Gastroesophageal sphincter (tissue), 4 donors: ENCODE measurements around the gene FCHO1. TPM values are rescaled to one million over a fixed set of nuclear protein-coding genes. Genes with fewer than 3 reads are reported as not detected.

ENCODE experiments used
- ATAC-seq: fragments of 150-250 bp; one replicate; pipeline ENCODE4 v1.9.1; 2016; ENCODE audit warnings: mild to moderate bottlenecking, moderate library complexity
- H3K27ac ChIP-seq, 4 donors: fragments of 200-600 bp; sonication (generic) in 3 of 4; 1 replicate in 3 of 4; 2 replicates in 1 of 4; pipeline ENCODE4 v1.5.1; 2016 to 2019
- H3K27me3 ChIP-seq: fragments of 200-600 bp; sonication (generic); one replicate; pipeline ENCODE4 v1.5.1; 2019
- H3K36me3 ChIP-seq, 2 donors: fragments of 200-600 bp; sonication (generic); one replicate each; pipeline ENCODE4 v1.5.1; 2019; ENCODE audit warnings: control low read depth in 1 of 2
- H3K4me1 ChIP-seq, 3 donors: fragments of 200-600 bp; sonication (generic); 1 replicate in 2 of 3; 2 replicates in 1 of 3; pipeline ENCODE4 v1.5.1; 2016 to 2019; ENCODE audit warnings: control low read depth in 2 of 3
- H3K4me3 ChIP-seq, 2 donors: fragments of 200-600 bp; sonication (generic); one replicate each; pipeline ENCODE4 v1.5.1; 2019; ENCODE audit warnings: mild to moderate bottlenecking in 1 of 2, moderate library complexity in 1 of 2
- H3K9me3 ChIP-seq, 3 donors: fragments of 200-600 bp; sonication (generic); one replicate each; pipeline ENCODE4 v1.5.1; 2017 to 2019; ENCODE audit warnings: control low read depth in 2 of 3
- EP300 ChIP-seq: sonication (generic); formaldehyde crosslinking; IDR thresholded peaks from one replicate; pipeline ENCODE4 v1.6.1; 2017; ENCODE audit warnings: antibody characterized with exemption, mild to moderate bottlenecking
- POLR2A ChIP-seq, 2 donors: fragments of 450-650 bp; IDR thresholded peaks; one replicate each; pipeline ENCODE4 v1.6.1; 2017; ENCODE audit warnings: antibody characterized with exemption in 2 of 2, mild to moderate bottlenecking in 2 of 2, moderate library complexity in 1 of 2
- POLR2AphosphoS5 ChIP-seq: sonication (generic); formaldehyde crosslinking; IDR thresholded peaks from one replicate; pipeline ENCODE4 v1.6.1; 2017; ENCODE audit warnings: antibody characterized with exemption
- whole genome bisulfite sequencing, 2 donors: methylation state at CpG; one replicate each; pipeline ENCODE4 v1.1.5; 2018; ENCODE audit warnings: low coverage in 1 of 2; 5-methylcytosine and 5-hydroxymethylcytosine counted together
- total RNA-seq, 4 donors: library from RNA; depleted of rRNA; stranded (reverse); fragments of >200 nt; gene quantifications; one replicate each; pipeline ENCODE4 v1.1.0, GENCODE V29; 2016
- TF ChIP-seq, protein P1 (sequence below), 4 experiments: fragments of 200-600 bp in 2 of 4; fragments of 450-650 bp in 2 of 4; sonication (generic) in 1 of 4; IDR thresholded peaks; one replicate each; pipeline ENCODE4 v1.5.1; 2017 to 2019; ENCODE audit warnings: antibody characterized with exemption in 4 of 4, mild to moderate bottlenecking in 2 of 4, moderate library complexity in 2 of 4

FCHO1 gene
- total RNA-seq, 4 donors from 2014 or later: 1.1 to 4.1 (median 3.2) TPM

DNA sequence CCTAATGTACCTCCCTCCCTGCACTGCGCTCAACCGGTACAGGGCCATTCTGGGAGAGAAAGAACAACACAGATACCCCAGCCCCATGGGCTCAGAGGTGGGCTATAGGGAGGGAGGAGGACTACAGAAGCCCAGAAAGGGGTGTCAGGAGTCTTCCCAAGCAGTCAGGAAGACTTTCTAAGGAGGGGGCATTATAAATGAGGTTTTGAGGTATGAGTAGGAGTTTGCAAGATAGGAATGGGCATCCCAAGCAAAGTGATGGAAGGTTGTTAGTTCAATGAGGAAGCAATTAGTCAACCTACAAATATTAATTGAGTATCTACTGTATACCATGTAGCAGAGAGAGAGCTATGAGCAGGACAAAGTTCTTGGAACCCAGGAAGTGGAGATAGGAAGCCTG lies 37.4 kb downstream of the FCHO1 start:
- Histone ChIP-seq H3K4me3 (no peak overlapping the region), H3K27me3 (peaks cover 51% of the 10 kb centered on the region), H3K27ac (no peak overlapping the region), H3K9me3 (no peaks in the 10 kb centered on the region), H3K36me3 (no peaks in the 10 kb centered on the region), H3K4me1 (peaks cover 0 to 6% (median 0%) of the 10 kb centered on the region in 3 donors)
- no peak for TF ChIP-seq POLR2AphosphoS5
- TF ChIP-seq EP300: no peak
- TF ChIP-seq, protein P1, sequence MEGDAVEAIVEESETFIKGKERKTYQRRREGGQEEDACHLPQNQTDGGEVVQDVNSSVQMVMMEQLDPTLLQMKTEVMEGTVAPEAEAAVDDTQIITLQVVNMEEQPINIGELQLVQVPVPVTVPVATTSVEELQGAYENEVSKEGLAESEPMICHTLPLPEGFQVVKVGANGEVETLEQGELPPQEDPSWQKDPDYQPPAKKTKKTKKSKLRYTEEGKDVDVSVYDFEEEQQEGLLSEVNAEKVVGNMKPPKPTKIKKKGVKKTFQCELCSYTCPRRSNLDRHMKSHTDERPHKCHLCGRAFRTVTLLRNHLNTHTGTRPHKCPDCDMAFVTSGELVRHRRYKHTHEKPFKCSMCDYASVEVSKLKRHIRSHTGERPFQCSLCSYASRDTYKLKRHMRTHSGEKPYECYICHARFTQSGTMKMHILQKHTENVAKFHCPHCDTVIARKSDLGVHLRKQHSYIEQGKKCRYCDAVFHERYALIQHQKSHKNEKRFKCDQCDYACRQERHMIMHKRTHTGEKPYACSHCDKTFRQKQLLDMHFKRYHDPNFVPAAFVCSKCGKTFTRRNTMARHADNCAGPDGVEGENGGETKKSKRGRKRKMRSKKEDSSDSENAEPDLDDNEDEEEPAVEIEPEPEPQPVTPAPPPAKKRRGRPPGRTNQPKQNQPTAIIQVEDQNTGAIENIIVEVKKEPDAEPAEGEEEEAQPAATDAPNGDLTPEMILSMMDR (IDR thresholded peaks at IDR 0.05): no peak
- TF ChIP-seq POLR2A (IDR thresholded peaks at IDR 0.05): no peak
- 80% methylated on average over 1 of the region's 2 CpGs for WGBS, 2 donors
- ATAC-seq: no peak

DNA sequence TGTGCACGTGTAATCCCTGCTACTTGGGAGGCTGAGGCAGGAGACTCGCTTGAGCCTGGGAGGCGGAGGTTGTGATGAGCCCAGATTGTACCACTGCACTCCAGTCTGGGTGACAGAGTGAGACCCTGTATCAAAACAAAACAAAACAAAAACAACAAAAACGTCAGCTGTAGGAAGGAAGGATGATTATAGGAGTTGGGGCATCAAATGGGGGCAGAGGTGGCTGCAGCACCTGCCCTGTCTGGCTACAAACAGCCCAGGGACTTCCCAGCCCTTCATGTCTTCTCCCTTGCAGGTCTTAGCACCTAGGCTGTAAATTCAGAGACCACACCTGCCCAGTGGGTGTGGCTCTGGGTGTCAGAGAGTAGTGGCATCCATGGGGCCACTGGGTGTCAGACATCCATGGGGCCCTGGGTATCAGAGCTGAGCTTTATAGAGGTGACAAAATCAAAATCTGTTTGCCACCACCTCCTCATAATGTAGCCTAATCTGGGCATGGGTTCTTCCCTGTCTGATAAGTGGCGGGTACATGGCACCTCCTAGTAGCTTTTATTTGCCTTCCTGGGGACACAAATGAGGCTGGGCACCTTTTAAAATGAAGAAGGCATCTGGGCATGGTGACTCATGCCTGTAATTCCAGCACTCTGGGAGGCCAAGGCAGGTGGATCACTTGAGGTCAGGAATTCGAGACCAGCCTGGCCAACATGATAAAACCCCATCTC lies 38.9 kb downstream of the FCHO1 start:
- H3K27me3 ChIP-seq: peaks cover 52% of the 10 kb centered on the region
- TF ChIP-seq POLR2A (IDR thresholded peaks at IDR 0.05): no peak
- ATAC-seq: no peak

DNA sequence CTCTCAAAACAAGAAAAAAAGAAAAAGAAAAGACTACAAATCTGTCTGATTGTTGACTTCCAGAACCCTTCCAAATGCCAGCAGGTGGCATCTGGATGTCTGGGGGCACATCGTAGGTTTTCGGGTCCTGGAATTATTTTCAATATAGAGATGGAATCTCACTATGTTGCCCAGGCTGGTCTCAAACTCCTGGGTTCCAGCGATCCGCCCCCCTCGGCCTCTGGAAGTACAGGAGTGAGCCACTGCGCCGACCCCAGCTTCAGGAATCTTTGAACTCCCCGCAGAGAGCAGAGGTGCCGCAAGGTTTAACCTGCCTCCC lies 43.1 kb downstream of the FCHO1 start:
- Histone ChIP-seq H3K36me3 (no peaks in the 10 kb centered on the region), H3K9me3 (no peaks in the 10 kb centered on the region), H3K27me3 (peaks cover 71% of the 10 kb centered on the region), H3K4me1 (peaks cover 0 to 7% (median 0%) of the 10 kb centered on the region in 3 donors), H3K27ac (no peak overlapping the region), H3K4me3 (no peak overlapping the region)
- ATAC-seq: no peak
- 31% methylated on average over 6 of the region's 9 CpGs; no CpG with 5 or more reads in 1 of the 2 donors for WGBS, 2 donors
- TF ChIP-seq POLR2A (IDR thresholded peaks at IDR 0.05): no peak
- TF ChIP-seq, protein P1 (IDR thresholded peaks at IDR 0.05): no peak
- TF ChIP-seq EP300: no peak
- TF ChIP-seq POLR2AphosphoS5: no peak

More for the DNA sequence above, 38.9 kb downstream of the FCHO1 start:
- Histone ChIP-seq H3K9me3 (no peaks in the 10 kb centered on the region), H3K27ac (no peak overlapping the region), H3K4me1 (peaks cover 0 to 6% (median 0%) of the 10 kb centered on the region in 3 donors), H3K4me3 (no peak overlapping the region), H3K36me3 (no peaks in the 10 kb centered on the region)
- WGBS, 2 donors: 49 to 69% methylated on average over 3 to 5 of the region's 6 CpGs

DNA sequence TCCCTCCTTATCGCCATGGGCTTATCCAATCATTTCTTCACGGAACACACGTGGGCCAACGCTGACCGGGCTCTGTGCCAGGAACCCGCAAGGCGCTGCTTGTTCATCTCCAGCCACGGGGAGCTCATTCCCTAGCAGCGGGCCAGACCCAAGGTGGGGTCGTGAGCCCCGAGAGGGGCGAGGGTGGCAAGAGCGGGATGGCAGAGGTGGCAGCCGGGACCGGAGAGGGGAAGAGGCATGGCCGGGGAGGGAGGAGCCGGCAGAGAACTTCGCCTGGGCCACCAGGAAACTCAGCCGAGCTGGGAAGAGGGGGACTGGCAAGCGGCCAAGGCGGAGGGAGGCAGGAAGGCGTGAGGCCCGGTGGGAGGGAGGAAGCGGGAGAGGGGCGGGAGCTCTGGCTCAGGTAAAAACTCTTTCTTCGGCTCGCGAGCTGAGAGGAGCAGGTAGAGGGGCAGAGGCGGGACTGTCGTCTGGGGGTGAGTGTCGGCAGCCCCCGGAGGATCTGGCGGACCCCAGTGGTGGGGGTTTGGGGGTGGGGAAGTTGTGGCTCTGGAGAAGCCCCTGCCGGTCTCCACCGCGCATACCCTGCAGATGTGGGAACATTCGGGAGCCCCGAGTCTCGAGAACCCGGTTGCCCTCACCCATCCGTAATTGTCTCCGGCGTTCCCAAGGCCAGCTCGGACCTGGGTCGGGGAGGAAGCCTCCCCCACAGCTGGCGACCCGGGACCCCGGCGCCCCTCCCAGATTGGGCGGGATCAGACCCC lies 43.6 kb downstream of the FCHO1 start, which contains the start of gene B3GNT3:
TSS of gene B3GNT3 (plus strand) at position 408 of the 764 bp plus-strand sequence. CDS start 12,670 bp downstream, outside the sequence.
- H3K4me1 ChIP-seq: peaks cover 0 to 7% (median 0%) of the 10 kb centered on the region in 3 donors
- H3K4me3 ChIP-seq: peak within 1 kb of the TSS in 1 of 2 donors; percentile 12
- H3K27ac ChIP-seq: no peak within 1 kb of the TSS
- WGBS, 2 donors: 0 to 2% methylated on average over 11 to 14 of the region's 50 CpGs
- H3K27me3 ChIP-seq: peaks cover 76% of the 10 kb centered on the region
- H3K9me3 ChIP-seq: no peaks in the 10 kb centered on the region
- no peaks in the 10 kb centered on the region for H3K36me3 ChIP-seq
- no peak for ATAC-seq
- TF ChIP-seq EP300: no peak
- TF ChIP-seq, protein P1 (IDR thresholded peaks at IDR 0.05): no peak
- no peak for TF ChIP-seq POLR2AphosphoS5
- no peak for TF ChIP-seq POLR2A (IDR thresholded peaks at IDR 0.05)

DNA sequence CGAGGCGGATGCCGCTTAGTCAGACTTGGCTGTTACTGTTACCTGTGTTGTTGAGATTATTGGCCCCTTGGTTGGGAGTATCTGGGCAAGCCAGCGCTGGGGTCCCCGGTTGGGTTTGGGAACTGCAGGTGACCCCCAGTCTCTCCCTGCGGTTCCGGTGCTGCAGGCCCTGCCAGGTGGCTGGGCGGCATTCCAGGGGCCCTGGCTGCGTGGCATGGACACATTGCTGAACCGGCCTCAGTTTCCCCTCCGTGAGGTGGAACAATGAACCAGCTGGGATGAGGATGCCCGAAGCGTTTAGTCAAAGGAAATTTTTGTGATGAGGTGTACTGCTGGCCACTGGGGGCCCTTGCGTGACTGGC lies 44.2 kb downstream of the FCHO1 start:
- H3K27ac ChIP-seq: no peak overlapping the region
- no peak overlapping the region for H3K4me3 ChIP-seq
- TF ChIP-seq POLR2AphosphoS5 (no peak), EP300 (no peak), POLR2A (IDR thresholded peaks at IDR 0.05) (no peak)
- TF ChIP-seq, protein P1 (IDR thresholded peaks at IDR 0.05): no peak
- ATAC-seq: no peak
- H3K36me3 ChIP-seq: no peaks in the 10 kb centered on the region
- WGBS, 2 donors: no CpG with 5 or more reads among the region's 14 CpGs
- H3K9me3 ChIP-seq: no peaks in the 10 kb centered on the region
- peaks cover 79% of the 10 kb centered on the region for H3K27me3 ChIP-seq
- H3K4me1 ChIP-seq: peaks cover 0 to 7% (median 0%) of the 10 kb centered on the region in 3 donors
